ENCODE measurements around the gene CEMIP. TPM values are rescaled to one million over a fixed set of nuclear protein-coding genes. Genes with fewer than 3 reads are reported as not detected.
A peak's percentile ranks its signal among the peaks of the same experiment; 100 is the strongest.

Gene CEMIP
- polyA plus RNA-seq, 2 of the 4 experiments (the other 2 are of a cell fraction), result 0.54 to 0.84 TPM

GRCh38 chr15:80804970-80805495 is 25.9 kb downstream of the CEMIP start:
- ATAC-seq (peak; percentile 44 to 82; a peak in 4 of 6 replicates), DNase-seq (ENCODE audit: low read depth in 1 of 2, low spot score in 1 of 2) (peak in 1 of 2 experiments; percentile 49), FAIRE-seq (no peak)
- POLR2A ChIA-PET, result no interaction called here
- no peaks in the 10 kb centered on the region for H3K9me3 ChIP-seq
- H3K4me2 ChIP-seq, result peak overlapping the region; percentile 68
- H3K27ac ChIP-seq, result no peak overlapping the region
- CTCF ChIA-PET, result interaction anchor here (0.9 to 3.7 kb wide), 9 partner anchors 12 to 350 kb away, joined by 3 to 21 read pairs (median 4); no protein-coding TSS in a partner anchor
- H3K4me1 ChIP-seq, result peaks cover 13% of the 10 kb centered on the region; the same call in 2 of the 3 replicates
- TF ChIP-seq BCL3 (IDR thresholded peaks at IDR 0.05) (no peak), GATA3 (IDR thresholded peaks at IDR 0.05; ENCODE audit: borderline replicate concordance) (peak; percentile 91)
- H3K4me3 ChIP-seq, result no peak overlapping the region
- WGBS (ENCODE audit: missing lambda C conversion rate), result 12% methylated on average over 10 of the region's 10 CpGs

GRCh38 chr15:80811781-80812315 is 32.7 kb downstream of the CEMIP start:
- TF ChIP-seq CBX2 (IDR thresholded peaks at IDR 0.05; ENCODE audit: borderline replicate concordance, low read depth), result no peak
- TF ChIP-seq EHF (CRISPR knock-in tag; IDR thresholded peaks at IDR 0.05), result no peak
- no peak for TF ChIP-seq MYC (IDR thresholded peaks at IDR 0.05; ENCODE audit: borderline replicate concordance, low read length)
- no peak for TF ChIP-seq ZNF302 (CRISPR knock-in tag; IDR thresholded peaks at IDR 0.05)
- TF ChIP-seq BHLHE40 (IDR thresholded peaks at IDR 0.05; ENCODE audit: low read depth, low read length), result no peak
- TF ChIP-seq BCL3 (IDR thresholded peaks at IDR 0.05), result no peak
- TF ChIP-seq RAD21 (conservative IDR thresholded peaks at IDR 0.05 in 1 of 2, IDR thresholded peaks at IDR 0.05 in 1 of 2), result no peak
- TF ChIP-seq HOXB5 (CRISPR knock-in tag; IDR thresholded peaks at IDR 0.05), result no peak
- no peak for TF ChIP-seq RFX5 (IDR thresholded peaks at IDR 0.05)
- TF ChIP-seq, protein P1, sequence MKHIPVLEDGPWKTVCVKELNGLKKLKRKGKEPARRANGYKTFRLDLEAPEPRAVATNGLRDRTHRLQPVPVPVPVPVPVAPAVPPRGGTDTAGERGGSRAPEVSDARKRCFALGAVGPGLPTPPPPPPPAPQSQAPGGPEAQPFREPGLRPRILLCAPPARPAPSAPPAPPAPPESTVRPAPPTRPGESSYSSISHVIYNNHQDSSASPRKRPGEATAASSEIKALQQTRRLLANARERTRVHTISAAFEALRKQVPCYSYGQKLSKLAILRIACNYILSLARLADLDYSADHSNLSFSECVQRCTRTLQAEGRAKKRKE (CRISPR knock-in tag; IDR thresholded peaks at IDR 0.05; ENCODE audit: low read depth), result no peak
- TF ChIP-seq E2F6 (IDR thresholded peaks at IDR 0.05; ENCODE audit: borderline replicate concordance, low read depth), result no peak
- TF ChIP-seq JUN (IDR thresholded peaks at IDR 0.05), result no peak
- no peak for TF ChIP-seq TFCP2L1 (CRISPR knock-in tag; IDR thresholded peaks at IDR 0.05)
- TF ChIP-seq KDM1A (IDR thresholded peaks at IDR 0.05; ENCODE audit: low read depth), result no peak
- no peak for TF ChIP-seq SREBF2 (IDR thresholded peaks at IDR 0.05)
- TF ChIP-seq, protein P2, sequence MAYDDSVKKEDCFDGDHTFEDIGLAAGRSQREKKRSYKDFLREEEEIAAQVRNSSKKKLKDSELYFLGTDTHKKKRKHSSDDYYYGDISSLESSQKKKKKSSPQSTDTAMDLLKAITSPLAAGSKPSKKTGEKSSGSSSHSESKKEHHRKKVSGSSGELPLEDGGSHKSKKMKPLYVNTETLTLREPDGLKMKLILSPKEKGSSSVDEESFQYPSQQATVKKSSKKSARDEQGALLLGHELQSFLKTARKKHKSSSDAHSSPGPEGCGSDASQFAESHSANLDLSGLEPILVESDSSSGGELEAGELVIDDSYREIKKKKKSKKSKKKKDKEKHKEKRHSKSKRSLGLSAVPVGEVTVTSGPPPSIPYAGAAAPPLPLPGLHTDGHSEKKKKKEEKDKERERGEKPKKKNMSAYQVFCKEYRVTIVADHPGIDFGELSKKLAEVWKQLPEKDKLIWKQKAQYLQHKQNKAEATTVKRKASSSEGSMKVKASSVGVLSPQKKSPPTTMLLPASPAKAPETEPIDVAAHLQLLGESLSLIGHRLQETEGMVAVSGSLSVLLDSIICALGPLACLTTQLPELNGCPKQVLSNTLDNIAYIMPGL (CRISPR knock-in tag; IDR thresholded peaks at IDR 0.05; ENCODE audit: borderline replicate concordance), result no peak
- TF ChIP-seq ESRRA (IDR thresholded peaks at IDR 0.05; ENCODE audit: borderline replicate concordance, low read length), result no peak
- WGBS (ENCODE audit: missing lambda C conversion rate), result 59% methylated on average over 9 of the region's 9 CpGs

More at GRCh38 chr15:80811781-80812315, 32.7 kb downstream of the CEMIP start:
- ChIA-PET CTCF (interaction anchor here (0.6 to 3.3 kb wide), 7 partner anchors 9 to 356 kb away, joined by 3 to 15 read pairs (median 3); no protein-coding TSS in a partner anchor), POLR2A (no interaction called here)
- H3K9me3 ChIP-seq, result no peaks in the 10 kb centered on the region
- H3K4me3 ChIP-seq, result no peak overlapping the region
- H3K4me1 ChIP-seq, result no peaks in the 10 kb centered on the region
- no peak overlapping the region for H3K27ac ChIP-seq
- FAIRE-seq, result no peak
- no peak for ATAC-seq
- no peak overlapping the region for H3K4me2 ChIP-seq
- DNase-seq (ENCODE audit: low read depth in 1 of 2, low spot score in 1 of 2), result no peak
